Muscle layer of colon (tissue), 2 donors: Measurements from ENCODE around the gene EEPD1.
A peak's percentile ranks its signal among the peaks of the same experiment; 100 is the strongest.

ENCODE experiments used
- H3K27ac ChIP-seq: one replicate; pipeline ENCODE4 v1.7.0; 2013; ENCODE audit warnings: low read depth, mild to moderate bottlenecking, low read length, moderate library complexity
- H3K27me3 ChIP-seq, 2 donors: one replicate each; pipeline ENCODE4 v1.7.0; 2013; ENCODE audit warnings: low read length in 2 of 2, mild to moderate bottlenecking in 2 of 2; ENCODE audit not compliant: insufficient read depth in 2 of 2, control insufficient read depth in 1 of 2
- H3K36me3 ChIP-seq: one replicate; pipeline ENCODE4 v1.7.0; 2013; ENCODE audit warnings: mild to moderate bottlenecking, low read length; ENCODE audit not compliant: insufficient read depth
- H3K4me1 ChIP-seq: one replicate; pipeline ENCODE4 v1.7.0; 2013; ENCODE audit warnings: mild to moderate bottlenecking, low read length; ENCODE audit not compliant: insufficient read depth
- H3K4me3 ChIP-seq, 2 donors: one replicate each; pipeline ENCODE4 v1.7.0; 2013; ENCODE audit warnings: low read length in 2 of 2, low read depth in 1 of 2, mild to moderate bottlenecking in 1 of 2, moderate library complexity in 1 of 2
- H3K9ac ChIP-seq: one replicate; pipeline ENCODE4 v1.7.0; 2013; ENCODE audit warnings: low read length
- H3K9me3 ChIP-seq: one replicate; pipeline ENCODE4 v1.7.0; 2013; ENCODE audit warnings: mild to moderate bottlenecking, low read length
- donor health status: abdominal sarcoma.
- donor health status: Adenocarcinoma of cecum.

EEPD1 gene

GRCh38 chr7:36303202-36304098, 150.4 kb downstream of the EEPD1 start:
- peaks cover 27% of the 10 kb centered on the region for H3K4me1 ChIP-seq
- H3K9me3 ChIP-seq: no peaks in the 10 kb centered on the region
- H3K27ac ChIP-seq: peak overlapping the region; percentile 27
- no peaks in the 10 kb centered on the region for H3K27me3 ChIP-seq
- no peaks in the 10 kb centered on the region for H3K36me3 ChIP-seq
- no peak overlapping the region for H3K9ac ChIP-seq
- peak overlapping the region in 1 of 2 donors; percentile 3 for H3K4me3 ChIP-seq

GRCh38 chr7:36304099-36304425, 151.0 kb downstream of the EEPD1 start:
- Histone ChIP-seq H3K36me3 (no peaks in the 10 kb centered on the region), H3K27ac (peak overlapping the region; percentile 27), H3K9ac (no peak overlapping the region), H3K4me3 (no peak overlapping the region), H3K4me1 (peaks cover 27% of the 10 kb centered on the region), H3K27me3 (no peaks in the 10 kb centered on the region), H3K9me3 (no peaks in the 10 kb centered on the region)

- H3K36me3 ChIP-seq: no peaks in the 10 kb centered on the region
- no peak overlapping the region for H3K27ac ChIP-seq
- peaks cover 27% of the 10 kb centered on the region for H3K4me1 ChIP-seq
- H3K4me3 ChIP-seq: no peak overlapping the region
- H3K9ac ChIP-seq: no peak overlapping the region
- no peaks in the 10 kb centered on the region for H3K9me3 ChIP-seq
- H3K27me3 ChIP-seq: no peaks in the 10 kb centered on the region
Observed at GRCh38 chr7:36305226-36305625, 152.2 kb downstream of the EEPD1 start.

- Histone ChIP-seq H3K27ac (no peak overlapping the region), H3K36me3 (no peaks in the 10 kb centered on the region), H3K4me1 (peaks cover 27% of the 10 kb centered on the region), H3K4me3 (no peak overlapping the region), H3K27me3 (no peaks in the 10 kb centered on the region), H3K9ac (no peak overlapping the region), H3K9me3 (no peaks in the 10 kb centered on the region)
Observed at GRCh38 chr7:36305648-36306047, 152.6 kb downstream of the EEPD1 start.

GRCh38 chr7:36306222-36306621, 153.2 kb downstream of the EEPD1 start:
- Histone ChIP-seq H3K36me3 (no peaks in the 10 kb centered on the region), H3K4me3 (no peak overlapping the region), H3K9ac (no peak overlapping the region), H3K4me1 (peaks cover 27% of the 10 kb centered on the region), H3K27ac (no peak overlapping the region), H3K27me3 (no peaks in the 10 kb centered on the region), H3K9me3 (no peaks in the 10 kb centered on the region)

- Histone ChIP-seq H3K9ac (no peak overlapping the region), H3K9me3 (no peaks in the 10 kb centered on the region), H3K4me3 (no peak overlapping the region), H3K27ac (no peak overlapping the region), H3K4me1 (peaks cover 27% of the 10 kb centered on the region), H3K27me3 (no peaks in the 10 kb centered on the region), H3K36me3 (no peaks in the 10 kb centered on the region)
Observed at GRCh38 chr7:36306722-36307121, 153.7 kb downstream of the EEPD1 start.

GRCh38 chr7:36308031-36308430, 155.0 kb downstream of the EEPD1 start:
- Histone ChIP-seq H3K9ac (no peak overlapping the region), H3K27me3 (no peaks in the 10 kb centered on the region), H3K4me1 (peaks cover 22% of the 10 kb centered on the region)

GRCh38 chr7:36309301-36309700, 156.2 kb downstream of the EEPD1 start:
- H3K27me3 ChIP-seq: no peaks in the 10 kb centered on the region
- no peak overlapping the region for H3K4me3 ChIP-seq

More at GRCh38 chr7:36308031-36308430, 155.0 kb downstream of the EEPD1 start:
- Histone ChIP-seq H3K9me3 (no peaks in the 10 kb centered on the region), H3K27ac (no peak overlapping the region), H3K36me3 (no peaks in the 10 kb centered on the region), H3K4me3 (no peak overlapping the region)

GRCh38 chr7:36309716-36310115, 156.7 kb downstream of the EEPD1 start:
- no peaks in the 10 kb centered on the region for H3K9me3 ChIP-seq
- H3K36me3 ChIP-seq: no peaks in the 10 kb centered on the region
- H3K27me3 ChIP-seq: no peaks in the 10 kb centered on the region
- peaks cover 5% of the 10 kb centered on the region for H3K4me1 ChIP-seq
- no peak overlapping the region for H3K4me3 ChIP-seq
- H3K27ac ChIP-seq: no peak overlapping the region
- H3K9ac ChIP-seq: no peak overlapping the region

More at GRCh38 chr7:36309301-36309700, 156.2 kb downstream of the EEPD1 start:
- Histone ChIP-seq H3K9ac (no peak overlapping the region), H3K27ac (no peak overlapping the region), H3K4me1 (peaks cover 9% of the 10 kb centered on the region), H3K36me3 (no peaks in the 10 kb centered on the region), H3K9me3 (no peaks in the 10 kb centered on the region)

- Histone ChIP-seq H3K27ac (no peak overlapping the region), H3K27me3 (no peaks in the 10 kb centered on the region), H3K9me3 (no peaks in the 10 kb centered on the region), H3K36me3 (no peaks in the 10 kb centered on the region), H3K9ac (no peak overlapping the region), H3K4me3 (no peak overlapping the region), H3K4me1 (peaks cover 5% of the 10 kb centered on the region)
Observed at GRCh38 chr7:36310897-36311296, 157.8 kb downstream of the EEPD1 start.

- Histone ChIP-seq H3K4me1 (peaks cover 5% of the 10 kb centered on the region), H3K27ac (no peak overlapping the region), H3K9ac (no peak overlapping the region), H3K4me3 (no peak overlapping the region), H3K36me3 (no peaks in the 10 kb centered on the region), H3K9me3 (no peaks in the 10 kb centered on the region), H3K27me3 (no peaks in the 10 kb centered on the region)
Observed at GRCh38 chr7:36311539-36311938, 158.5 kb downstream of the EEPD1 start.
